ENCODE results near the gene KIRREL3. TPM values are rescaled to one million over a fixed set of nuclear protein-coding genes. Genes with fewer than 3 reads are reported as not detected.

Gene KIRREL3
- total and polyA plus RNA-seq, 2 of the 8 experiments (the other 6 are each of a cell fraction or from before 2014, with no cell fraction given) = 0.29 to 0.32 TPM

GRCh38 chr11:126444072-126444471 is 556.5 kb downstream of the KIRREL3 start:
- H3K4me3 ChIP-seq (ENCODE audit: extremely low read depth in 1 of 4, insufficient read depth in 2 of 4, low read depth in 3 of 4, low read length in 4 of 4) = no peak overlapping the region
- H3K9ac ChIP-seq (replicated peaks in 1 of 4; ENCODE audit: extremely low read depth in 1 of 4, low read depth in 3 of 4, low read length in 3 of 4) = no peak overlapping the region
- no peak overlapping the region for H2BK5ac ChIP-seq (ENCODE audit: low read depth, low read length)
- TF ChIP-seq SIRT6 (IDR thresholded peaks at IDR 0.05; ENCODE audit: low read length) = no peak
- no peak for TF ChIP-seq KDM5A (IDR thresholded peaks at IDR 0.05; ENCODE audit: low read length)
- TF ChIP-seq MAFK (IDR thresholded peaks at IDR 0.05; ENCODE audit: low read depth, low read length) = no peak
- TF ChIP-seq TCF12 (IDR thresholded peaks at IDR 0.05; ENCODE audit: low read depth, low read length) = no peak
- H3K4ac ChIP-seq (replicated peaks; ENCODE audit: insufficient read length, low read depth, low read length) = no peak overlapping the region
- no peaks in the 10 kb centered on the region for H3K36me3 ChIP-seq (ENCODE audit: control insufficient read depth in 2 of 4, insufficient read depth in 4 of 4, low read length in 3 of 4)
- no peak overlapping the region for H3K14ac ChIP-seq (ENCODE audit: insufficient read length)
- H3K4me2 ChIP-seq (ENCODE audit: insufficient read depth in 1 of 2, low read depth in 2 of 2, low read length in 2 of 2) = no peak overlapping the region
- no peak overlapping the region for H3K56ac ChIP-seq (replicated peaks; ENCODE audit: insufficient read length, low read depth, low read length)
- FAIRE-seq (no peak), DNase-seq (ENCODE audit: low read depth in 1 of 2, low spot score in 2 of 2) (no peak)
- H3K18ac ChIP-seq (ENCODE audit: extremely low read depth, low read length) = no peak overlapping the region
- H3K79me1 ChIP-seq (ENCODE audit: low read depth, low read length) = no peaks in the 10 kb centered on the region
- no peaks in the 10 kb centered on the region for H3K23me2 ChIP-seq (ENCODE audit: low read depth, low read length)
- no peaks in the 10 kb centered on the region for H4K20me1 ChIP-seq (replicated peaks in 1 of 2; ENCODE audit: control insufficient read depth in 1 of 2, insufficient read depth in 2 of 2, low read length in 2 of 2)
- H3K27me3 ChIP-seq (replicated peaks in 1 of 4; ENCODE audit: control insufficient read depth in 3 of 4, extremely low read depth in 1 of 4, insufficient read depth in 3 of 4, low read length in 3 of 4) = no peaks in the 10 kb centered on the region
- no peak overlapping the region for H2AFZ ChIP-seq (ENCODE audit: low read length)
- H2BK20ac ChIP-seq (ENCODE audit: low read length) = no peak overlapping the region
- H2BK15ac ChIP-seq (ENCODE audit: low read length) = no peak overlapping the region
- ChIA-PET POLR2A (ENCODE audit: partially characterized antibody) (interaction anchor here (1.5 kb wide), 1 partner anchor 140 kb away, joined by 4 read pairs; the partner anchor contains the start of gene DCPS), CTCF (ENCODE audit: partially characterized antibody) (interaction anchor here (0.9 to 5.6 kb wide), 18 partner anchors 9 to 546 kb away, joined by 3 to 54 read pairs (median 5); no protein-coding TSS in a partner anchor)
- no peaks in the 10 kb centered on the region for H3K9me3 ChIP-seq (ENCODE audit: insufficient read depth in 2 of 2, low read depth in 1 of 2, low read length in 1 of 2)
- H4K5ac ChIP-seq (ENCODE audit: insufficient read length, low read depth, low read length) = no peak overlapping the region
- no peak overlapping the region for H4K91ac ChIP-seq (replicated peaks; ENCODE audit: insufficient read length, low read length)
- no peak overlapping the region for H3K23ac ChIP-seq (ENCODE audit: insufficient read length)
- no peak overlapping the region for H2AK5ac ChIP-seq (ENCODE audit: low read depth, low read length)
- H3K79me2 ChIP-seq (ENCODE audit: control insufficient read depth in 1 of 2, insufficient read depth in 2 of 2, low read length in 2 of 2) = no peaks in the 10 kb centered on the region
- no peak overlapping the region for H2BK12ac ChIP-seq (ENCODE audit: low read depth, low read length)
- peaks cover 4 to 11% (median 8%) of the 10 kb centered on the region in 4 experiments; a peak in 5 of 7 replicates for H3K4me1 ChIP-seq (replicated peaks in 1 of 4; ENCODE audit: control insufficient read depth in 3 of 4, insufficient read depth in 4 of 4, low read length in 3 of 4)
- H4K8ac ChIP-seq (ENCODE audit: extremely low read depth, insufficient read depth, low read length) = no peak overlapping the region
- WGBS, 2 experiments (ENCODE audit: extremely low coverage in 1 of 2, insufficient coverage in 1 of 2, insufficient read length in 1 of 2, insufficient replicate concordance in 2 of 2, low coverage in 1 of 2, low lambda C conversion rate in 2 of 2, missing lambda C conversion rate in 1 of 2) = 90% methylated on average over 7 of the region's 7 CpGs; no CpG with 5 or more reads in 1 of the 2 experiments
- H2BK120ac ChIP-seq (replicated peaks; ENCODE audit: low read depth, low read length) = no peak overlapping the region
- H3K27ac ChIP-seq (ENCODE audit: low read depth, low read length) = no peak overlapping the region

All from H1 (cell line).